ENCODE data around the gene MTCL3.
"Not testable (repeated sequence)": the region's sequence is repeated elsewhere in the genome, so short reads cannot be mapped to it uniquely, and the experiment has no call there.

The MTCL3 gene

GRCh38 chr6:127439718-127440117, 79.4 kb downstream of the MTCL3 start:
- H3K36me3 ChIP-seq (ENCODE audit: control insufficient read depth in 4 of 4, insufficient read depth in 4 of 4, low read length in 4 of 4), result peaks cover 0 to 29% (median 9%) of the 10 kb centered on the region in 4 donors
- ATAC-seq (ENCODE audit: insufficient read depth, low FRiP score), result no peak
- no peaks in the 10 kb centered on the region for H3K9me3 ChIP-seq (ENCODE audit: control insufficient read depth in 4 of 4, insufficient read depth in 3 of 4, low read length in 3 of 4)
- no peaks in the 10 kb centered on the region for H3K27me3 ChIP-seq (ENCODE audit: control insufficient read depth in 3 of 3, insufficient read depth in 3 of 3, low read length in 2 of 3)
- 24 to 52% methylated on average over 2 of the region's 2 CpGs for WGBS, 2 donors
- peaks cover 0 to 6% (median 0%) of the 10 kb centered on the region in 5 donors for H3K4me1 ChIP-seq (ENCODE audit: control insufficient read depth in 5 of 5, insufficient read depth in 5 of 5, low read length in 5 of 5)
- no peak for DNase-seq
- H3K9ac ChIP-seq (ENCODE audit: insufficient read depth in 1 of 2, low read length in 2 of 2), result no peak overlapping the region
- no peak overlapping the region for H3K27ac ChIP-seq (ENCODE audit: low read depth in 1 of 2, low read length in 1 of 2)
- TF ChIP-seq CTCF (IDR thresholded peaks at IDR 0.05; ENCODE audit: control extremely low read depth, extremely low read depth), result no peak
- H3K4me3 ChIP-seq, result no peak overlapping the region

- Histone ChIP-seq H3K4me1 (ENCODE audit: control insufficient read depth in 5 of 5, insufficient read depth in 5 of 5, low read length in 5 of 5) (peaks cover 0 to 6% (median 0%) of the 10 kb centered on the region in 5 donors), H3K27me3 (ENCODE audit: control insufficient read depth in 3 of 3, insufficient read depth in 3 of 3, low read length in 2 of 3) (no peaks in the 10 kb centered on the region), H3K27ac (ENCODE audit: low read depth in 1 of 2, low read length in 1 of 2) (no peak overlapping the region), H3K9ac (ENCODE audit: insufficient read depth in 1 of 2, low read length in 2 of 2) (no peak overlapping the region), H3K36me3 (ENCODE audit: control insufficient read depth in 4 of 4, insufficient read depth in 4 of 4, low read length in 4 of 4) (peaks cover 0 to 10% (median 0%) of the 10 kb centered on the region in 4 donors), H3K4me3 (no peak overlapping the region), H3K9me3 (ENCODE audit: control insufficient read depth in 4 of 4, insufficient read depth in 3 of 4, low read length in 3 of 4) (no peaks in the 10 kb centered on the region)
- 78 to 88% methylated on average over 3 of the region's 3 CpGs for WGBS, 2 donors
- TF ChIP-seq CTCF (IDR thresholded peaks at IDR 0.05; ENCODE audit: control extremely low read depth, extremely low read depth), result no peak
- ATAC-seq (ENCODE audit: insufficient read depth, low FRiP score) (no peak), DNase-seq (no peak)
Measured at GRCh38 chr6:127436578-127437110, 82.5 kb downstream of the MTCL3 start.

- Histone ChIP-seq H3K9ac (ENCODE audit: insufficient read depth in 1 of 2, low read length in 2 of 2) (no peak overlapping the region), H3K4me1 (ENCODE audit: control insufficient read depth in 5 of 5, insufficient read depth in 5 of 5, low read length in 5 of 5) (peaks cover 0 to 2% (median 0%) of the 10 kb centered on the region in 5 donors), H3K27ac (ENCODE audit: low read depth in 1 of 2, low read length in 1 of 2) (no peak overlapping the region), H3K27me3 (ENCODE audit: control insufficient read depth in 3 of 3, insufficient read depth in 3 of 3, low read length in 2 of 3) (no peaks in the 10 kb centered on the region), H3K4me3 (no peak overlapping the region), H3K9me3 (ENCODE audit: control insufficient read depth in 4 of 4, insufficient read depth in 3 of 4, low read length in 3 of 4) (no peaks in the 10 kb centered on the region), H3K36me3 (ENCODE audit: control insufficient read depth in 4 of 4, insufficient read depth in 4 of 4, low read length in 4 of 4) (peaks cover 0 to 10% (median 0%) of the 10 kb centered on the region in 4 donors)
- ATAC-seq (ENCODE audit: insufficient read depth, low FRiP score), result no peak
- WGBS, 2 donors, result 79 to 87% methylated on average over 7 of the region's 7 CpGs
- TF ChIP-seq CTCF (IDR thresholded peaks at IDR 0.05; ENCODE audit: control extremely low read depth, extremely low read depth), result no peak
- DNase-seq, result no peak
Measured at GRCh38 chr6:127435626-127436220, 83.4 kb downstream of the MTCL3 start.

- Histone ChIP-seq H3K27me3 (ENCODE audit: control insufficient read depth in 3 of 3, insufficient read depth in 3 of 3, low read length in 2 of 3) (no peaks in the 10 kb centered on the region), H3K27ac (ENCODE audit: low read depth in 1 of 2, low read length in 1 of 2) (no peak overlapping the region), H3K9me3 (ENCODE audit: control insufficient read depth in 4 of 4, insufficient read depth in 3 of 4, low read length in 3 of 4) (no peaks in the 10 kb centered on the region), H3K9ac (ENCODE audit: insufficient read depth in 1 of 2, low read length in 2 of 2) (no peak overlapping the region), H3K36me3 (ENCODE audit: control insufficient read depth in 4 of 4, insufficient read depth in 4 of 4, low read length in 4 of 4) (peaks cover 0 to 10% (median 0%) of the 10 kb centered on the region in 4 donors), H3K4me3 (no peak overlapping the region), H3K4me1 (ENCODE audit: control insufficient read depth in 5 of 5, insufficient read depth in 5 of 5, low read length in 5 of 5) (no peaks in the 10 kb centered on the region)
- no peak for ATAC-seq (ENCODE audit: insufficient read depth, low FRiP score)
- TF ChIP-seq CTCF (IDR thresholded peaks at IDR 0.05; ENCODE audit: control extremely low read depth, extremely low read depth), result no peak
- DNase-seq, result no peak
Measured at GRCh38 chr6:127434651-127435050, 84.5 kb downstream of the MTCL3 start.

- not testable (repeated sequence) for H3K27me3 ChIP-seq (ENCODE audit: control insufficient read depth in 3 of 3, insufficient read depth in 3 of 3, low read length in 2 of 3); DNase-seq; ATAC-seq (ENCODE audit: insufficient read depth, low FRiP score); H3K9me3 ChIP-seq (ENCODE audit: control insufficient read depth in 4 of 4, insufficient read depth in 3 of 4, low read length in 3 of 4); H3K4me1 ChIP-seq (ENCODE audit: control insufficient read depth in 5 of 5, insufficient read depth in 5 of 5, low read length in 5 of 5); H3K27ac ChIP-seq (ENCODE audit: low read depth in 1 of 2, low read length in 1 of 2); H3K4me3 ChIP-seq; H3K36me3 ChIP-seq (ENCODE audit: control insufficient read depth in 4 of 4, insufficient read depth in 4 of 4, low read length in 4 of 4); H3K9ac ChIP-seq (ENCODE audit: insufficient read depth in 1 of 2, low read length in 2 of 2)
- 81 to 84% methylated on average over 9 of the region's 9 CpGs for WGBS, 2 donors
Measured at GRCh38 chr6:127428562-127428961, 90.6 kb downstream of the MTCL3 start.
